Activated CD8-positive, alpha-beta T cell treated with anti-CD3 and anti-CD28 coated beads, Interleukin-2, amount 10 ng/mL, durations not matched to agents 7 days and 5 days (primary cell): ENCODE data around the gene ZFR2. TPM values are rescaled to one million over a fixed set of nuclear protein-coding genes. Genes with fewer than 3 reads are reported as not detected.

ENCODE experiments used
- ATAC-seq: fragments of 150-1000 bp; cut with Tn5 transposase; one replicate; pipeline ENCODE4 v1.10.0; 2021; ENCODE audit warnings: moderate library complexity
- CTCF ChIA-PET: fragments of 350-600 bp; sonication (Branson Sonifier 250); formaldehyde crosslinking; loops from one replicate; lab custom pipeline; 2021; ENCODE audit warnings: antibody characterized with exemption; lab: Charles Lee
- POLR2A ChIA-PET: fragments of 350-600 bp; sonication (Branson Sonifier 250); formaldehyde crosslinking; loops from one replicate; lab custom pipeline; 2021; ENCODE audit warnings: antibody characterized with exemption; lab: Charles Lee
- DNase-seq: peaks from one replicate; pipeline ENCODE4 v3.0.0-alpha.2; 2020
- H3K27ac Mint-ChIP-seq: one replicate; pipeline ENCODE4 v1.8.0; 2021; ENCODE audit warnings: mild to moderate bottlenecking, mixed read lengths
- H3K27me3 Mint-ChIP-seq: one replicate; pipeline ENCODE4 v1.8.0; 2021; ENCODE audit warnings: low read depth, mixed read lengths
- H3K36me3 Mint-ChIP-seq: one replicate; pipeline ENCODE4 v1.8.0; 2021; ENCODE audit warnings: low read depth, mixed read lengths
- H3K4me1 Mint-ChIP-seq: one replicate; pipeline ENCODE4 v1.8.0; 2021; ENCODE audit warnings: low read depth, mixed read lengths
- H3K4me3 Mint-ChIP-seq: one replicate; pipeline ENCODE4 v1.8.0; 2021; ENCODE audit warnings: mild to moderate bottlenecking, mixed read lengths
- H3K9me3 Mint-ChIP-seq: one replicate; pipeline ENCODE4 v1.8.0; 2022; ENCODE audit warnings: mixed read lengths; ENCODE audit not compliant: insufficient read depth
- total RNA-seq, 2 experiments: library from RNA; stranded (reverse); gene quantifications; one replicate each; pipeline ENCODE4 v1.2.3, GENCODE V29; 2021

ZFR2 gene
- total RNA-seq, 2 experiments from 2014 or later = 0.24 to 0.42 TPM

- no peaks in the 10 kb centered on the region for H3K36me3 Mint-ChIP-seq
- POLR2A ChIA-PET = no interaction called here
- H3K4me1 Mint-ChIP-seq = no peaks in the 10 kb centered on the region
- H3K9me3 Mint-ChIP-seq = peaks cover 10% of the 10 kb centered on the region
- H3K27me3 Mint-ChIP-seq = no peaks in the 10 kb centered on the region
- no peak overlapping the region for H3K27ac Mint-ChIP-seq
- no peak overlapping the region for H3K4me3 Mint-ChIP-seq
- DNase-seq (peak; percentile 71), ATAC-seq (peak; percentile 84)
- CTCF ChIA-PET = interaction anchor here (0.8 to 2.8 kb wide), 9 partner anchors 14 to 262 kb away, joined by 3 to 12 read pairs (median 3); partner anchors contain the start of genes APBA3 and MRPL54
Observed at GRCh38 chr19:3849092-3849491, 19.7 kb downstream of the ZFR2 start.

DNA sequence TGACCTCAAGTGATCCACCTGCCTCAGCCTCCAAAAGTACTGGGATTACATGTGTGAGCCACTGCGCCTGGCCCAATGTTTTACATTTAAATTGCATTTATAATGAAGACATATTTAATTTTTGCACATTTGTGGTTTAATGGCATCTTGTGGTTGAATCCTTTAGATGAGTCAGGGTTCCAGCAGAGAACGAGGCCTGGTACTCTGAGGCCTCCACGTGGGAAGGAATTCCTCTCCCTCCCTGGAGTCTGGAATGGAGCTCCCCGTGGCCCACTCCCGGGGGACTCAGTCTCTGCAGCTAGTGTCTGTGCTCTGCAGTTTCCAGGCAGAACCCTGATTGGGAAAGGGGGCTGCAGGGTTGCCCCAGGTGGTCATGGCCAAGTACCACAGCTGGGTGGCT is 24.2 kb downstream of the ZFR2 start:
- no peaks in the 10 kb centered on the region for H3K4me1 Mint-ChIP-seq
- no peak overlapping the region for H3K4me3 Mint-ChIP-seq
- DNase-seq = no peak
- POLR2A ChIA-PET = no interaction called here
- CTCF ChIA-PET = no interaction called here
- no peak for ATAC-seq
- H3K27ac Mint-ChIP-seq = no peak overlapping the region
- H3K27me3 Mint-ChIP-seq = no peaks in the 10 kb centered on the region
- no peaks in the 10 kb centered on the region for H3K36me3 Mint-ChIP-seq
- H3K9me3 Mint-ChIP-seq = no peaks in the 10 kb centered on the region

- Mint-ChIP-seq H3K27me3 (no peaks in the 10 kb centered on the region), H3K36me3 (no peaks in the 10 kb centered on the region), H3K9me3 (peaks cover under 1% of the 10 kb centered on the region), H3K27ac (no peak overlapping the region), H3K4me1 (no peaks in the 10 kb centered on the region), H3K4me3 (no peak overlapping the region)
- ATAC-seq = no peak
- POLR2A ChIA-PET = no interaction called here
- CTCF ChIA-PET = no interaction called here
- DNase-seq = no peak
Observed at GRCh38 chr19:3842948-3843347, 25.9 kb downstream of the ZFR2 start.

GRCh38 chr19:3840804-3841203 is 28.0 kb downstream of the ZFR2 start:
- Mint-ChIP-seq H3K9me3 (peaks cover 5% of the 10 kb centered on the region), H3K4me3 (no peak overlapping the region), H3K36me3 (peaks cover 3% of the 10 kb centered on the region), H3K27me3 (no peaks in the 10 kb centered on the region), H3K4me1 (peaks cover 7% of the 10 kb centered on the region), H3K27ac (no peak overlapping the region)
- ATAC-seq = no peak
- ChIA-PET CTCF (interaction anchor here (1.6 kb wide), 1 partner anchor 18 kb away, joined by 4 read pairs; no protein-coding TSS in a partner anchor), POLR2A (interaction anchor here (0.6 kb wide), 1 partner anchor 86 kb away, joined by 4 read pairs; no protein-coding TSS in a partner anchor)
- no peak for DNase-seq

GRCh38 chr19:3839941-3840340 is 28.9 kb downstream of the ZFR2 start:
- POLR2A ChIA-PET = no interaction called here
- peaks cover 5% of the 10 kb centered on the region for H3K9me3 Mint-ChIP-seq
- H3K4me1 Mint-ChIP-seq = peaks cover 7% of the 10 kb centered on the region
- CTCF ChIA-PET = interaction anchor here (1.6 kb wide), 1 partner anchor 17 kb away, joined by 4 read pairs; no protein-coding TSS in a partner anchor
- ATAC-seq (no peak), DNase-seq (no peak)
- no peaks in the 10 kb centered on the region for H3K27me3 Mint-ChIP-seq
- no peak overlapping the region for H3K27ac Mint-ChIP-seq
- no peak overlapping the region for H3K4me3 Mint-ChIP-seq
- H3K36me3 Mint-ChIP-seq = peaks cover 3% of the 10 kb centered on the region

- peaks cover 7% of the 10 kb centered on the region for H3K4me1 Mint-ChIP-seq
- no peak for ATAC-seq
- H3K4me3 Mint-ChIP-seq = no peak overlapping the region
- DNase-seq = no peak
- no peak overlapping the region for H3K27ac Mint-ChIP-seq
- H3K36me3 Mint-ChIP-seq = peaks cover 3% of the 10 kb centered on the region
- POLR2A ChIA-PET = no interaction called here
- H3K27me3 Mint-ChIP-seq = no peaks in the 10 kb centered on the region
- CTCF ChIA-PET = no interaction called here
- peaks cover 5% of the 10 kb centered on the region for H3K9me3 Mint-ChIP-seq
Observed at GRCh38 chr19:3838661-3839060, 30.2 kb downstream of the ZFR2 start.

GRCh38 chr19:3837922-3838321 is 30.9 kb downstream of the ZFR2 start:
- no peak for DNase-seq
- no peak for ATAC-seq
- peaks cover 7% of the 10 kb centered on the region for H3K4me1 Mint-ChIP-seq
- no peaks in the 10 kb centered on the region for H3K27me3 Mint-ChIP-seq
- ChIA-PET POLR2A (no interaction called here), CTCF (no interaction called here)
- no peak overlapping the region for H3K27ac Mint-ChIP-seq
- H3K9me3 Mint-ChIP-seq = peaks cover 5% of the 10 kb centered on the region
- H3K36me3 Mint-ChIP-seq = peaks cover 3% of the 10 kb centered on the region
- no peak overlapping the region for H3K4me3 Mint-ChIP-seq

DNA sequence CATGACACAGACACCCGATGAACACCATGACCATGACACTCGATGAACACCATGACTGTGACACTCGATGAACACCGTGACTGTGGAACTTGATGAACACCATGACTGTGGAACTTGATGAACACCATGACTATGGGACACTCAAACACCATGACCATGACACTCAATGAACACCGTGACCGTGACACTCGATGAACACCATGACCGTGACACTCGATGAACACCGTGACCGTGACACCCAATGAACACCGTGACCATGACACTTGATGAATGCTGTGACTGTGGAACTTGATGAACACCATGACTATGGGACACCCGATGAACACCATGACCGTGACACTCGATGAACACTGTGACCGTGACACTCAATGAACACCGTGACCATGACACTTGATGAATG is 31.5 kb downstream of the ZFR2 start:
- DNase-seq (no peak), ATAC-seq (no peak)
- Mint-ChIP-seq H3K4me3 (no peak overlapping the region), H3K9me3 (peaks cover 5% of the 10 kb centered on the region), H3K27ac (no peak overlapping the region), H3K36me3 (peaks cover 3% of the 10 kb centered on the region), H3K4me1 (peaks cover 7% of the 10 kb centered on the region), H3K27me3 (no peaks in the 10 kb centered on the region)
- CTCF ChIA-PET = no interaction called here
- POLR2A ChIA-PET = no interaction called here

DNA sequence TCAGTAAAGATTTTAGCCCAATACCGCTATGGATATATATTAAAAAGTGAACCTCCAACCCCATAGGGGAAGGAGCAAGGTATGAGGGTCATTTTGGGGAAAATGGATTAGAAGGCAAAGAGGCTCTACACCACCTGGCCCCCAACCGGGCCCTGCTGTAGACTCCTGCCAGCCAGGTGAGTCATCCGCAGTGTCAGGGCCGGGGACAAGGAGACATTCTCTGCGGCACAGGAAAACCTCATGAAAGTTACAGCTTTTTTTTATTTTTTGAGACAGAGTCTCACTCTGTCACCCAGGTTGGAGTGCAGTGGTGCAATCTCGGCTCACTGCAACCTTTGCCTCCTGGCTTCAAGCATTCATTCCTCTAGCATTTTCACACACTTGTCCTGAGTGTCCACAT is 32.0 kb downstream of the ZFR2 start:
- Mint-ChIP-seq H3K4me3 (no peak overlapping the region), H3K27me3 (no peaks in the 10 kb centered on the region), H3K4me1 (peaks cover 7% of the 10 kb centered on the region), H3K36me3 (peaks cover 3% of the 10 kb centered on the region), H3K27ac (no peak overlapping the region), H3K9me3 (peaks cover 5% of the 10 kb centered on the region)
- DNase-seq (no peak), ATAC-seq (no peak)
- CTCF ChIA-PET = interaction anchor here (0.6 kb wide), 1 partner anchor 14 kb away, joined by 3 read pairs; no protein-coding TSS in a partner anchor
- POLR2A ChIA-PET = no interaction called here

GRCh38 chr19:3835055-3835435 is 33.8 kb downstream of the ZFR2 start:
- peaks cover 3% of the 10 kb centered on the region for H3K36me3 Mint-ChIP-seq
- no peak overlapping the region for H3K27ac Mint-ChIP-seq
- ChIA-PET POLR2A (no interaction called here), CTCF (interaction anchor here (1.1 kb wide), 1 partner anchor 14 kb away, joined by 4 read pairs; no protein-coding TSS in a partner anchor)
- H3K9me3 Mint-ChIP-seq = peaks cover 5% of the 10 kb centered on the region
- ATAC-seq (no peak), DNase-seq (no peak)
- no peak overlapping the region for H3K4me3 Mint-ChIP-seq
- peaks cover 3% of the 10 kb centered on the region for H3K27me3 Mint-ChIP-seq
- peaks cover 7% of the 10 kb centered on the region for H3K4me1 Mint-ChIP-seq

- ChIA-PET POLR2A (no interaction called here), CTCF (interaction anchor here (1.1 kb wide), 1 partner anchor 14 kb away, joined by 4 read pairs; no protein-coding TSS in a partner anchor)
- no peak for ATAC-seq
Observed at GRCh38 chr19:3834349-3835054, 34.3 kb downstream of the ZFR2 start.

GRCh38 chr19:3833578-3834348 is 35.1 kb downstream of the ZFR2 start:
- H3K4me3 Mint-ChIP-seq = no peak overlapping the region
- ChIA-PET CTCF (no interaction called here), POLR2A (no interaction called here)
- peaks cover 5% of the 10 kb centered on the region for H3K9me3 Mint-ChIP-seq
- peaks cover 3% of the 10 kb centered on the region for H3K27me3 Mint-ChIP-seq
- no peak for ATAC-seq
- no peak overlapping the region for H3K27ac Mint-ChIP-seq
- H3K36me3 Mint-ChIP-seq = peaks cover 3% of the 10 kb centered on the region
- DNase-seq = no peak
- H3K4me1 Mint-ChIP-seq = peaks cover 7% of the 10 kb centered on the region

More at GRCh38 chr19:3834349-3835054, 34.3 kb downstream of the ZFR2 start:
- Mint-ChIP-seq H3K27me3 (peaks cover 3% of the 10 kb centered on the region), H3K27ac (no peak overlapping the region), H3K4me3 (no peak overlapping the region), H3K4me1 (peaks cover 7% of the 10 kb centered on the region), H3K36me3 (peaks cover 3% of the 10 kb centered on the region), H3K9me3 (peaks cover 5% of the 10 kb centered on the region)
- DNase-seq = no peak
